ENCODE data around the gene RXFP4. TPM values are rescaled to one million over a fixed set of nuclear protein-coding genes. Genes with fewer than 3 reads are reported as not detected.
"Not testable (repeated sequence)": the region's sequence is repeated elsewhere in the genome, so short reads cannot be mapped to it uniquely, and the experiment has no call there.

Gene RXFP4
- total RNA-seq: not detected

- no peaks in the 10 kb centered on the region for H3K27me3 Mint-ChIP-seq (ENCODE audit: low read depth)
- DNase-seq: no peak
- CTCF ChIA-PET: interaction anchor here (1.3 to 5.7 kb wide), 4 partner anchors 13 to 125 kb away, joined by 4 to 144 read pairs (median 62); partner anchors contain the start of gene ARHGEF2
Measured at GRCh38 chr1:155940993-155941844, at the start of gene RXFP4. Gene RXFP4, plus strand, starts transcription at chr1:155941638. Its CDS starts 72 bp downstream, at chr1:155941710.

GRCh38 chr1:155892796-155893195, 48.6 kb upstream of the RXFP4 start:
- Mint-ChIP-seq H3K4me3 (no peak overlapping the region), H3K27me3 (ENCODE audit: low read depth) (no peaks in the 10 kb centered on the region), H3K9me3 (ENCODE audit: insufficient read depth) (no peaks in the 10 kb centered on the region), H3K4me1 (ENCODE audit: low read depth) (peaks cover 14% of the 10 kb centered on the region), H3K36me3 (ENCODE audit: low read depth) (peaks cover 14% of the 10 kb centered on the region), H3K27ac (peak overlapping the region; percentile 82)
- DNase-seq: no peak
- CTCF ChIA-PET: interaction anchor here (1.0 to 2.7 kb wide), 8 partner anchors 10 to 174 kb away, joined by 3 to 8 read pairs (median 6); partner anchors contain the start of gene SYT11
- no peak for ATAC-seq
- POLR2A ChIA-PET: interaction anchor here (0.6 kb wide), 1 partner anchor 583 kb away, joined by 3 read pairs; no protein-coding TSS in a partner anchor

More at GRCh38 chr1:155940993-155941844, at the start of gene RXFP4:
- Mint-ChIP-seq H3K4me3 (peak within 1 kb of the TSS; percentile 47), H3K9me3 (ENCODE audit: insufficient read depth) (no peaks in the 10 kb centered on the region), H3K36me3 (ENCODE audit: low read depth) (peaks cover 8% of the 10 kb centered on the region), H3K27ac (peak within 1 kb of the TSS; percentile 94), H3K4me1 (ENCODE audit: low read depth) (peaks cover 62% of the 10 kb centered on the region)
- ATAC-seq: peak; percentile 9
- POLR2A ChIA-PET: interaction anchor here (1.8 to 5.2 kb wide), 3 partner anchors 35 to 48 kb away, joined by 8 to 45 read pairs (median 13); partner anchors contain the start of gene ARHGEF2

- Mint-ChIP-seq H3K4me1 (ENCODE audit: low read depth) (peaks cover 14% of the 10 kb centered on the region), H3K27me3 (ENCODE audit: low read depth) (no peaks in the 10 kb centered on the region), H3K9me3 (ENCODE audit: insufficient read depth) (no peaks in the 10 kb centered on the region), H3K4me3 (no peak overlapping the region), H3K36me3 (ENCODE audit: low read depth) (peaks cover 15% of the 10 kb centered on the region), H3K27ac (peak overlapping the region; percentile 82)
- ATAC-seq (peak; percentile 86), DNase-seq (peak; percentile 54)
- ChIA-PET POLR2A (interaction anchor here (0.6 to 1.0 kb wide), 2 partner anchors 34 to 584 kb away, joined by 3 read pairs; partner anchors contain the start of gene SYT11), CTCF (interaction anchor here (0.7 to 2.7 kb wide), 8 partner anchors 11 to 643 kb away, joined by 3 to 8 read pairs (median 4); partner anchors contain the start of gene SYT11)
Measured at GRCh38 chr1:155893389-155894142, 47.9 kb upstream of the RXFP4 start.

GRCh38 chr1:155895617-155896016, 45.8 kb upstream of the RXFP4 start:
- Mint-ChIP-seq H3K36me3 (ENCODE audit: low read depth) (peaks cover 26% of the 10 kb centered on the region), H3K4me1 (ENCODE audit: low read depth) (peaks cover 14% of the 10 kb centered on the region)
- ChIA-PET CTCF (interaction anchor here (0.6 to 0.8 kb wide), 2 partner anchors 16 to 959 kb away, joined by 3 to 4 read pairs; partner anchors contain the start of gene PMVK), POLR2A (interaction anchor here (0.6 kb wide), 1 partner anchor 150 kb away, joined by 4 read pairs; no protein-coding TSS in a partner anchor)
- not testable (repeated sequence) for H3K27me3 Mint-ChIP-seq (ENCODE audit: low read depth); H3K27ac Mint-ChIP-seq; H3K9me3 Mint-ChIP-seq (ENCODE audit: insufficient read depth); DNase-seq; H3K4me3 Mint-ChIP-seq; ATAC-seq

GRCh38 chr1:155896476-155896875, 45.0 kb upstream of the RXFP4 start:
- H3K27ac Mint-ChIP-seq; H3K27me3 Mint-ChIP-seq (ENCODE audit: low read depth); POLR2A ChIA-PET; H3K9me3 Mint-ChIP-seq (ENCODE audit: insufficient read depth); H3K4me3 Mint-ChIP-seq; CTCF ChIA-PET; DNase-seq; ATAC-seq: not testable (repeated sequence)
- Mint-ChIP-seq H3K36me3 (ENCODE audit: low read depth) (peaks cover 30% of the 10 kb centered on the region), H3K4me1 (ENCODE audit: low read depth) (peaks cover 14% of the 10 kb centered on the region)

GRCh38 chr1:155897746-155898145, 43.7 kb upstream of the RXFP4 start:
- ChIA-PET CTCF (interaction anchor here (0.9 to 1.5 kb wide), 3 partner anchors 80 to 169 kb away, joined by 3 to 5 read pairs (median 3); partner anchors contain the start of gene ARHGEF2), POLR2A (no interaction called here)
- no peaks in the 10 kb centered on the region for H3K27me3 Mint-ChIP-seq (ENCODE audit: low read depth)
- no peak overlapping the region for H3K4me3 Mint-ChIP-seq
- H3K36me3 Mint-ChIP-seq (ENCODE audit: low read depth): peaks cover 34% of the 10 kb centered on the region
- DNase-seq (no peak), ATAC-seq (no peak)
- H3K27ac Mint-ChIP-seq: no peak overlapping the region
- no peaks in the 10 kb centered on the region for H3K9me3 Mint-ChIP-seq (ENCODE audit: insufficient read depth)
- H3K4me1 Mint-ChIP-seq (ENCODE audit: low read depth): peaks cover 14% of the 10 kb centered on the region

GRCh38 chr1:155898888-155899287, 42.5 kb upstream of the RXFP4 start:
- no peak for DNase-seq
- Mint-ChIP-seq H3K9me3 (ENCODE audit: insufficient read depth) (no peaks in the 10 kb centered on the region), H3K4me3 (no peak overlapping the region), H3K4me1 (ENCODE audit: low read depth) (peaks cover 3% of the 10 kb centered on the region), H3K36me3 (ENCODE audit: low read depth) (peaks cover 37% of the 10 kb centered on the region), H3K27me3 (ENCODE audit: low read depth) (no peaks in the 10 kb centered on the region), H3K27ac (no peak overlapping the region)
- ChIA-PET CTCF (interaction anchor here (0.6 to 1.5 kb wide), 5 partner anchors 36 to 167 kb away, joined by 3 read pairs; partner anchors contain the start of genes ARHGEF2 and KHDC4), POLR2A (interaction anchor here (0.7 to 1.4 kb wide), 3 partner anchors 35 to 419 kb away, joined by 3 to 5 read pairs (median 3); partner anchors contain the start of gene KHDC4)
- no peak for ATAC-seq

- H3K27ac Mint-ChIP-seq: no peak overlapping the region
- POLR2A ChIA-PET: interaction anchor here (1.0 to 1.4 kb wide), 3 partner anchors 21 to 78 kb away, joined by 3 read pairs; partner anchors contain the start of gene KHDC4
- H3K9me3 Mint-ChIP-seq (ENCODE audit: insufficient read depth): no peaks in the 10 kb centered on the region
- H3K4me3 Mint-ChIP-seq: no peak overlapping the region
- DNase-seq (no peak), ATAC-seq (no peak)
- H3K36me3 Mint-ChIP-seq (ENCODE audit: low read depth): peaks cover 45% of the 10 kb centered on the region
- peaks cover 4% of the 10 kb centered on the region for H3K4me1 Mint-ChIP-seq (ENCODE audit: low read depth)
- CTCF ChIA-PET: interaction anchor here (0.6 to 1.3 kb wide), 2 partner anchors 38 to 81 kb away, joined by 3 read pairs; no protein-coding TSS in a partner anchor
- H3K27me3 Mint-ChIP-seq (ENCODE audit: low read depth): no peaks in the 10 kb centered on the region
Measured at GRCh38 chr1:155899683-155900082, 41.8 kb upstream of the RXFP4 start.

GRCh38 chr1:155900161-155900560, 41.3 kb upstream of the RXFP4 start:
- CTCF ChIA-PET: interaction anchor here (0.7 kb wide), 1 partner anchor 120 kb away, joined by 3 read pairs; no protein-coding TSS in a partner anchor
- ATAC-seq (no peak), DNase-seq (no peak)

GRCh38 chr1:155904261-155904660, 37.2 kb upstream of the RXFP4 start:
- H3K4me1 Mint-ChIP-seq (ENCODE audit: low read depth): peaks cover 9% of the 10 kb centered on the region
- H3K36me3 Mint-ChIP-seq (ENCODE audit: low read depth): peaks cover 51% of the 10 kb centered on the region
- ChIA-PET POLR2A (interaction anchor here (1.1 kb wide), 1 partner anchor 30 kb away, joined by 3 read pairs; the partner anchor contains the start of gene KHDC4), CTCF (interaction anchor here (1.2 to 2.7 kb wide), 3 partner anchors 42 to 163 kb away, joined by 3 to 10 read pairs (median 5); no protein-coding TSS in a partner anchor)
- H3K27ac Mint-ChIP-seq: no peak overlapping the region
- ATAC-seq (no peak), DNase-seq (no peak)
- no peaks in the 10 kb centered on the region for H3K27me3 Mint-ChIP-seq (ENCODE audit: low read depth)
- H3K9me3 Mint-ChIP-seq (ENCODE audit: insufficient read depth): no peaks in the 10 kb centered on the region
- no peak overlapping the region for H3K4me3 Mint-ChIP-seq

More at GRCh38 chr1:155900161-155900560, 41.3 kb upstream of the RXFP4 start:
- no peaks in the 10 kb centered on the region for H3K27me3 Mint-ChIP-seq (ENCODE audit: low read depth)
- H3K36me3 Mint-ChIP-seq (ENCODE audit: low read depth): peaks cover 48% of the 10 kb centered on the region
- no peak overlapping the region for H3K27ac Mint-ChIP-seq
- POLR2A ChIA-PET: interaction anchor here (1.1 kb wide), 1 partner anchor 21 kb away, joined by 3 read pairs; no protein-coding TSS in a partner anchor
- H3K4me1 Mint-ChIP-seq (ENCODE audit: low read depth): peaks cover 4% of the 10 kb centered on the region
- H3K9me3 Mint-ChIP-seq (ENCODE audit: insufficient read depth): no peaks in the 10 kb centered on the region
- no peak overlapping the region for H3K4me3 Mint-ChIP-seq

- no peak for ATAC-seq
- Mint-ChIP-seq H3K27ac (peak overlapping the region; percentile 6), H3K4me1 (ENCODE audit: low read depth) (peaks cover 26% of the 10 kb centered on the region), H3K9me3 (ENCODE audit: insufficient read depth) (no peaks in the 10 kb centered on the region), H3K36me3 (ENCODE audit: low read depth) (peaks cover 62% of the 10 kb centered on the region), H3K4me3 (peak overlapping the region; percentile 99), H3K27me3 (ENCODE audit: low read depth) (no peaks in the 10 kb centered on the region)
- ChIA-PET CTCF (no interaction called here), POLR2A (no interaction called here)
- DNase-seq: no peak
Measured at GRCh38 chr1:155909894-155910293, 31.5 kb upstream of the RXFP4 start.
